ENCODE results near the gene PHF12.

PHF12 gene

GRCh38 chr17:28873839-28874238, 77.5 kb downstream of the PHF12 start:
- no peak for TF ChIP-seq CTCF (IDR thresholded peaks at IDR 0.05; ENCODE audit: low read depth, low read length)
- H3K4me3 ChIP-seq (ENCODE audit: low read depth, low read length), result no peak overlapping the region

- TF ChIP-seq CTCF (IDR thresholded peaks at IDR 0.05; ENCODE audit: low read depth, low read length), result no peak
- no peak overlapping the region for H3K4me3 ChIP-seq (ENCODE audit: low read depth, low read length)
Observed at GRCh38 chr17:28871056-28871579, 80.2 kb downstream of the PHF12 start.

- TF ChIP-seq CTCF (IDR thresholded peaks at IDR 0.05; ENCODE audit: low read depth, low read length), result no peak
- H3K4me3 ChIP-seq (ENCODE audit: low read depth, low read length), result no peak overlapping the region
Observed at GRCh38 chr17:28867276-28867675, 84.0 kb downstream of the PHF12 start.

GRCh38 chr17:28865946-28866752, 85.2 kb downstream of the PHF12 start:
- TF ChIP-seq CTCF (IDR thresholded peaks at IDR 0.05; ENCODE audit: low read depth, low read length), result no peak
- H3K4me3 ChIP-seq (ENCODE audit: low read depth, low read length), result no peak overlapping the region

- TF ChIP-seq CTCF (IDR thresholded peaks at IDR 0.05; ENCODE audit: low read depth, low read length), result no peak
- no peak overlapping the region for H3K4me3 ChIP-seq (ENCODE audit: low read depth, low read length)
Observed at GRCh38 chr17:28864991-28865849, 86.1 kb downstream of the PHF12 start.

- H3K4me3 ChIP-seq (ENCODE audit: low read depth, low read length), result no peak overlapping the region
- no peak for TF ChIP-seq CTCF (IDR thresholded peaks at IDR 0.05; ENCODE audit: low read depth, low read length)
Observed at GRCh38 chr17:28863953-28864352, 87.4 kb downstream of the PHF12 start.

- no peak overlapping the region for H3K4me3 ChIP-seq (ENCODE audit: low read depth, low read length)
- TF ChIP-seq CTCF (IDR thresholded peaks at IDR 0.05; ENCODE audit: low read depth, low read length), result no peak
Observed at GRCh38 chr17:28862561-28862960, 88.8 kb downstream of the PHF12 start.

Measured in WI38 (cell line).